Measurements from ENCODE around the gene TRNAU1AP. TPM values are rescaled to one million over a fixed set of nuclear protein-coding genes. Genes with fewer than 3 reads are reported as not detected.
"Not testable (repeated sequence)": the region's sequence is repeated elsewhere in the genome, so short reads cannot be mapped to it uniquely, and the experiment has no call there.

The TRNAU1AP gene
- total RNA-seq, 1 experiment from 2014 or later, result 32.6 TPM

DNA sequence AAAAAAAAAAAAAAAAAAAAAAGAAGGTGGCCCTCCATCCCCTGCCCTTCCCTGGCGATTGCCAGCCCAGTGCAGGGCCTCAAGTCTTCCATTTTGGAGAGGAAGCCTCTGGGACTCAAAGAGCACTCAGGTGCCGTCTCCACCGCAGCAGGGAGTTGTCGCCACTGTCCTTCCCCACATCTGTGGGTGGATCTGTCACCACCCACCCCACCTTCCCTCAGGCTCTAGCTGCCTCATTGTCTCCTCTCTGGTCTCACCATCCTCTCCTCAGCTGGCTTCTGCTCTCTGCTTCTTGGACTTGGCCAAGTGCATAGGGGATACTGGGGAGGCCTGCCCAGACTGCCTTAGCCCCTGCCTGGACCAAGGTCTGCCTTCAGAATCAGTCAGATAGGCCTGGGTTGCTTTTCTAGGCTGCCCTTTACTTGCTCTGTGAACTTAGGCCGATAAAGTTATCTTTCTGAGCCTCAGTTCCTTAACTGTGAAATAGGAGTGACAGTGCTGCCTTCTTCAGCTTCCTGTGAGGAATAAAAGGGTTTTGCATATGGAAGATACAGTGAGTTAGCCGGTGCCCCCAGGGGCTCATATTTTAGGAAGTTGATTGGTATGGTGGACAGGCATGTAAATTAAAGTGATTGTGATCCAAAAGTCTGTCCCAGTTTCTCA is 31.3 kb upstream of the TRNAU1AP start:
- DNase-seq (ENCODE audit: low read depth), result no peak

DNA sequence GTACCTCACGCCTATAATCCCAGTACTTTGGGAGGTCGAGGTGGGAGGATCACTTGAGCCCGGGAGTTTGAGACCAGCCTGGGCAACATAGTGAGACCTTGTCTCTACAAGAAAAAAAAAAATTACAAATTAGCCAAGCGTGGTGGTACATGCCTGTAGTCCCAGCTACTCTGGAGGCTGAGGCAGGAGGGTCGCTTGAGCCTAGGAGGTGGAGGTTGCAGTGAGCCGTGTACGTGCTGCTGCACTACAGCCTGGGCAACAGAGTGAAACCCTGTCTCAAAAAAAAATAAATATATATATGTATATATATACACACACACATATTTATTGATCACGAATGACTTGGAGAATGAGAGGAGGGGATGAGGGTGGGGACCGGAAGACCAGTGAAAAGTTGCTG is 30.3 kb upstream of the TRNAU1AP start:
- DNase-seq (ENCODE audit: low read depth), result not testable (repeated sequence)

DNA sequence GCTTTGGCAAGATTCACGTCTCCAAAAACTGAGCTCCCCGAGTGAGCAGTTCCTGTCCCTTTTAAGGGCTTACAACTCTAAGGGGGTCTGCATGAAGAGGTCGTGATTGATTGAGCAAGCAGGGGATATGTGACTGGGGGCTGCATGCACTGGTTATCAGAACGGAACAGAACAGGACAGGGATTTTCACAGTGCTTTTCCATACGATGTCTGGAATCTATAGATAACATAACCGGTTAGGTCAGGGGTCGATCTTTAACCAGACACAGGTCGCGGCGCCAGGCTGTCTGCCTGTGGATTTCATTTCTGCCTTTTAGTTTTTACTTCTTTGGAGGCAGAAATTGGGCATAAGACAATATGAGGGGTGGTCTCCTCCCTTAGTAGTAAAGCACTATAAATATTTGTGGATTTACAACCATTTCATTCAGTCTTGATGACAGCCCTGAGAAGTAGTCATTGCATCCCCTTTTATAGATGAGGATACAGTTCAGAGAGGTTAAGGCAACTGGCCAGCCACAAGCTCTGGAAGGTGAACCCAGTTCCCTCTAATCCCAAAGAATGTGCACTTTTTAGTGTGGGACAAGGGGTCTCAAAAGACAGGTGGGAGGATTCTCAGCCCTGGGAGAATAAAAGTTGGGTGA is 27.8 kb upstream of the TRNAU1AP start:
- not testable (repeated sequence) for DNase-seq (ENCODE audit: low read depth)

DNA sequence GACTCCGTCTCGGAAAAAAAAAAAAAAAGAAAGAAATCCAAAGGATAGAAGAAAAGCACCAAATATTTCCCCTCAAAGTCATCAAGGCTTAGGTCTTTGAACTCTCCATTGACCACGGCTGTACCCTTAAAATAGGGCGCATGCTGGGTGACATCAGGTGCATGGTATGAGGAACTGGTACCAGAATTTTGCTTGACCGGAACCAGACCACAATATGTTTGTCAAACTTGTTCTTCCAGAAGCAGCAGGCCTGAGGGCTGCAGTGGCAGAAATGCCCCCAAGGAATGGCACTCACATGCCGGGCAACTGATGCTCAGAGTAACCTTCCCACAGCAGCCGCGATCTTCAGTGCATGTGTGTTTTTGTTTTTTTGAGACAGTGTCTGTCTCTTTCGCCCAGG is 26.0 kb upstream of the TRNAU1AP start:
- peak; percentile 90 for DNase-seq (ENCODE audit: low read depth)

DNA sequence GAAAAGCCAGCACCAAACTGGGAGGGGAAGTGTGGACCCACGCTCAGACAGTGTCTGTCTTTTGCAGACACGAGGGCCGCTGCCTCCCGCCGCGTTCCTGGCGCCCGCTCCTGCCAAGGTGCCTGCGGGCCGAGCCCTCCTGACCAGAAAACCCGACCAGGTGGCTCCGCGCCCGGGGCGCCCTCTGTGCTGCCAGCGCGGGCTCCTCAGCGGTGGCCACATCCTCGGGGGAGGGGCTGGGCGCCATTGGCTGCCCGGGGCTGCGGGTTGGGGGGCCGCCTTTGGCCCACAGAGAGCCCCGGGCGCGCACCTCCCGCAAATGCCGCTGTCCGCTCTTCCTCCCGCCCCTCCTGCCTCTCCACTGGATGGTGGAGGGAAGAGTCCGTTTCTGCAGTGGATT is 22.4 kb upstream of the TRNAU1AP start:
- no peak for DNase-seq (ENCODE audit: low read depth)

DNA sequence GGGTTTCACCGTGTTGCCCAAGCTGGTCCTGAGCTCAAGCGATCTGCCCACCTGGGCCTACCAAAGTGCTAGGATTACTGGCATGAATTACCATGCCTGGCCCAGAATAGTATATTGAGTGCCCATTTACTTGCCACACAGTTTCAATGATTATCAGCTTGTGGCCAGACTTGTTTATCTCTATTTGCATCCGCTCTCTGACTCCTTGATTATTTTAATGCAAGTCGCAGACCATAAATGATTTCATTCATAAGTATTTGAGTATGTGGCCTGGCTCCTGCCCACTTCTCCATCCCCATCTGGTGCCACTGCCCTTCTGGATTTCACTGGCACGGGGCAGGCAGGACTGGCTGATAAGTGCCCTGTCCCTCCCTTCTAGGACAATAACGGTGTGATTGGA is 18.2 kb upstream of the TRNAU1AP start:
- no peak for DNase-seq (ENCODE audit: low read depth)

DNA sequence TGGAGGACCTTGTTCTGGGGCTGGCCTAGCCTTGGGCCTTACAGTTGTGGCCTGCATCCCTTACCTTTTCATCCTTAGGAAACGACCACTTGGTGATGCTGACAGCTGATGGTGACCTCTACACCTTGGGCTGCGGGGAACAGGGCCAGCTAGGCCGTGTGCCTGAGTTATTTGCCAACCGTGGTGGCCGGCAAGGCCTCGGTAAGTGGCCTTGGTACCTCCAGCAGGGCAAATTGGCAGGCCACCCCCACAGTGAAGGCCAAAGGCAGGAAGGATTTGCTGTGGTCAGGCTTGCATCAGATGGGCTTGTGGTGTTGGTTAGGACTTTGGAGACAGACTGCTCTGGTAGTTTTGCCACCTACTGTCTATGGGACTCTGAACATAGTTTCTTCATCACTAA is 17.7 kb upstream of the TRNAU1AP start:
- DNase-seq (ENCODE audit: low read depth), result no peak

DNA sequence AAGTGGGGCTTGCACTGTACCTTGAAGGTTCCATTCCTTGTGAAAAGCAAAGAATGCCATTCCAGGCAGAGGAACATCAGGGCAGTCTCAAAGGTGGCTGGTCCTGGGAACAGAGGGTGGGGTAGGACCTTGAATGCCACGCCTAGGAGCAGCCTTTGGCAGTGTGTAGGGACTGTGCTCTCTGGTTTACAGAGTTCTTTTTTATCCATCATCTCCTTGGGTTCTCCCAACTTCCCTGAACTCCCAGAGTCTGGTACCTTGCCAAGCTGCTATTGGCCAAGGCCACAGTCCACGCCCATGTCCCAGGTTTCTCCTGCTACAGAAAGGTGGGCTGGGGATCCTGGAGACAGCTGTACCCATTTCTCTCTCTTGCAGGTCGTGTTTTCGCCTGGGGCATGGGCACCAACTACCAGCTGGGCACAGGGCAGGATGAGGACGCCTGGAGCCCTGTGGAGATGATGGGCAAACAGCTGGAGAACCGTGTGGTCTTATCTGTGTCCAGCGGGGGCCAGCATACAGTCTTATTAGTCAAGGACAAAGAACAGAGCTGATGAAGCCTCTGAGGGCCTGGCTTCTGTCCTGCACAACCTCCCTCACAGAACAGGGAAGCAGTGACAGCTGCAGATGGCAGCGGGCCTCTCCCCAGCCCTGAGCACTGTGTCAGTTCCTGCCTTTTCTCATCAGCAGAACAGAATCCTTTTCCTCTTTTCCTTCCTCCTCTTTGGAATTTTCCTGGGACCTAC is 15.3 kb upstream of the TRNAU1AP start:
- DNase-seq (ENCODE audit: low read depth), result no peak

DNA sequence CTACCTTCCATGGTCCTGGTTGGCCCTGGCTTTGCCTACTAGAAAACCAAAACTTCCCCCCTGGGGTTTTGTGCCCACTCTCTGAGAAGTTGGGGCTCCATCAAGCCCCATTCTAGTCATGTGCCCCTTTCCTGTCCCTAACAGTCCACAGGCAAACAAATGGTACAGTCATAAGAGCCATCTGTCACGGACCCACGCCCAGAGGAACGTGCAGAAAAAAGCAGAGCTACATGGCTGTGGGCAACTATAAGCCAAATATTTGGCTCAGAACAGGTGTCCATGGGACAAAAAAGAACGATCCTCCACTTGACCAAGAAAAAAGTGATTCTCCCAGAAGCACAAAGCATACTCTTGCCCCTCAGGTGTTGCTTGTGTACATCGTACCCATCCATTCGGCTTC is 14.6 kb upstream of the TRNAU1AP start:
- no peak for DNase-seq (ENCODE audit: low read depth)

DNA sequence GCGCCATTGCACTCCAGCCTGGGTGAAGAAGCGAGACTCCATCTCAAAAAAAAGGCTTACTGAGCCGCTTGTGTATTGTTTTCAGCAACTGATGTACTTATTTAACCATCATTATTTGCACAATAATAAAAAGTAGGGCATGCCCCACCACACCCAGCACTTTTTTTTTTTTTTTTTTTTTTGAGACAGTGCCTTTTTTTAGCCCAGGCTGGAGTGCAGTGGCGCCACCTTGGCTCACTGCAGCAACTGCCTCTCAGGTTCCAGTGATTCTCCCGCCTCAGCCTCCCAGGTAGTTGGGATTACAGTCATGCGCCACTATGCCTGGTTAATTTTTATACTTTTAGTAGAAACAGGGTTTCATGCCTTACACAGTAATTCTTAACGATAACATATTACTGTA is 12.2 kb upstream of the TRNAU1AP start:
- peak; percentile 26 for DNase-seq (ENCODE audit: low read depth)

DNA sequence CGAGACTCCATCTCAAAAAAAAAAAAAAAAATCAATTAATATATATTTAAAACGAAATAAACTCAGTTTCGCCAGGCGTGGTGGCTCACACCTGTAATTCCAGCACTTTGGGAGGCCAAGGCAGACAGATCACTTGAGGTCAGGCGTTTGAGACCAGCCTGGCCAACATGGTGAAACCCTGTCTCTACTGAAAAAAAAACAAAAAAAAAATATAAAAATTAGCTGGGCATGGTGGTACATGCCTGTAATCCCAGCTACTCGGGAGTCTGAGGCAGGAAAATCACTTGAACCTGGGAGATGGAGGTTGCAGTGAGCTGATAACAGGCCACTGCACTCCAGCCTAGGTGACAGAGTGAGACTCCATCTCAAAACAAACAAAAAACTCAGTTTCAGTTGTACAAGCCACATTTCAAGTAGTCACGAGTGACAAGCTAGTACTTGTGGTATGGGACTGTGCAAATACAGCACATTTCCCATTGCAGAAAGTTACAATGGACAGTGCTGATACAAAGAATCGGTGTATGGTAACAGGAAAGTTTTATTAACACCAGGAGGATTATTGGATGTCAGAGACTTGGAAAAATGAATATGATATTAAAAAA is 11.4 kb upstream of the TRNAU1AP start:
- DNase-seq (ENCODE audit: low read depth), result not testable (repeated sequence)

DNA sequence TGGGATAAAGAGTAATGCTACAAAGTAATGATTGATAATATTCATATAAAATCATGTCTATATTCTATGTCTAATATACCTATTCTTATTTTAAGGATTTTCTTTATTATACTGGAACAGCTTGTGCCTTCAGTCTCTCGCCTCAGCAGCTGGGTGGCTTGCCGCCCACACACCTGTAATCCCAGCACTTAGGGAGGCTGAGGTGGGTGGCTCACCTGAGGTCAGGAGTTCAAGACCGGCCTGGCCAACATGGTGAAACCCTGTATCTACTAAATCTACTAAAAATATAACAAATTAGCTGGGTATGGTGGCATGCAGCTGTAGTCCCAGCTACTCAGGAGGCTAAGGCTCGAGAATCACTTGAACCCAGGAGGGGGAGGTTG is 7.6 kb upstream of the TRNAU1AP start:
- no peak for DNase-seq (ENCODE audit: low read depth)

DNA sequence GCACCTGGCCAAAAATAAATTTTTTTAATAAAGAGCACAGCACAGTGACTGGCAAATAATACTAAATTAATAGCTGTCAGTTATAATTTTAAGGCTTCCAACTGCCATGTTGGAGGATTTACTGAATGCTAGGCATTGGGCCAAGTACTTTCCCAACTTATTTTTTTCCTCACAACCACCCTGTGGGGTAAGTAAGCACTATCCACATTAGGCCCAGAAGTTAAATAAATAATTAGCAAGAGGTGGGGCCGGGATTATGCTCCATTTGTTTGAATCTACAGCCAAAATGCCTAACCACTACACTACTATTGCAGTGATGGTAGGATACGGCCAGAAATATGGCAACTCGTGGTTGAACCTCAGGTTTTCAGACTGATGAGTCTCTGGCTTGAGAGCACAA is 4.6 kb upstream of the TRNAU1AP start:
- peak; percentile 18 for DNase-seq (ENCODE audit: low read depth)

DNA sequence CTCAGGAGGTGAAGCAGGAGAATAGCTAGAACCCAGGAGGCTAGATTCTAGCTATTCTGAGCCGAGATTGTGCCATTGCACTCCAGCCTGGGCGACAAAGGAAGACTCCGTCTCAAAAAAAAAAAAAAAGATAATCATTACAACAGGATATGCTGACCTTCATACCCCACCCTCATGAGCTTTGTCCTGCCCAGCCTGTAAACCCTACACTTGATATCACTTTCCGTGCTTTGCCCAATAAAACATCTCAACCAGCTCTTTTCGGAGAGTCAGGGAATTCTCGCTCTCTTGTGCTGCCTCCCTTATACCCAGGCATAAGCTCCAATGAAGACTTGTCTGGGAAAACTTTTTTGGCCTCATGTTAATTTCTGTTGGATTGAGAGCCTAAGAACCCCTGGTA is 1.5 kb upstream of the TRNAU1AP start:
- DNase-seq (ENCODE audit: low read depth), result no peak

DNA sequence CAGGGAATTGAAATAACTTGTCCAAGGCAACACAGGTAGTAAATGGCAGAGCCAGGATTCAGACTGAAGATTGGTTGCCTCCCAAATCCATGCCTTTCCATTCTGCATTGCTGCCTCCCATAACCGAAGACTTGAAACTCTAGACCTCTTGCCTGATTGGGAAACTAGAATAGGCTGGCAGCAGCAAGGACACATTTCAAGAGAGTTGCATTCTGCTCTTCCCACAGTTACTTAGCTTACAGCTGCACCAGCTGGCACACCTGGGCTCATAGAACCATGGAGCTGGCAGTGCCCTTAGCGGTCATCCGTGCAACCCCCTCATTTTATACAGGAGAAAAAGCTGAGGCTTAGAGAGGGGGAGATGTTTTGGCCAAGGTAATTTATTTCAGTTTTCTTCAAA is 8.0 kb downstream of the TRNAU1AP start:
- DNase-seq (ENCODE audit: low read depth), result no peak

DNA sequence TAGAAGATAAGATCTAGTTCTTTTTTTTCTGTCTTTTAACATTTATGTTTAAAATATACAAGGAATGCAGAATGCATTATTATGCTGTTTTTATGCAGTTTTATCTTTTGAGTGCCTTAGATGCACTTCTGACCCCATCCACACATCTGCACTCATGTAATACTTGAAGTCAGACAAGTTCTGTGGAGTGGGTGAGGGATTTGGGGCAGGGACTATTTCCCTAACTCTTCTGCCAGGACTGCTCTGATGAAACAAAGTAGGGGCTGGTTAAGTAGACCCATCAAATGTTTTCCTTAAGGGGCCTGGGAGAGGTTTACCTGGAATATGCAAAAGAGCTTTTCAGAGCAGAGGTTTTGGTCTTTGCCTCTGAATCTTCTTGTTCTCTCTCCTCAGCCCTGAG is 11.4 kb downstream of the TRNAU1AP start:
- DNase-seq (ENCODE audit: low read depth), result no peak

DNA sequence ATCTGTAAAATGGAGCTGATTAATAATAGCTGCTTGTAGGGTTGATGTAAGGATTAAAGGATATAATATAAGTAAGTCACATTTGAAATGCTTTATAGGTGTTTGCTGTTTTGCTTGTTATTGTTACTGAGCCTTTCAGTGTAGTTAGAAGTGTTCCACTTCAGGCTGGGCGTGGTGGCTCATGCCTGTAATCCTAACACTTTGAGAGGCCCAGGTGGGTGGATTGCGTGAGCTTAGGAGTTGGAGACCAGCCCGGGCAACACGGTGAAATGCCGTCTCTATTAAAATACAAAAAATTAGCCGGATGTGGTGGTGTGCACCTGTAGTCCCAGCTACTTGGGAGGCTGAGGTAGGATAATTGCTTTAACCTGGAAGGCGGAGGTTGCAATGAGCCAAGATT is 12.2 kb downstream of the TRNAU1AP start:
- no peak for DNase-seq (ENCODE audit: low read depth)

DNA sequence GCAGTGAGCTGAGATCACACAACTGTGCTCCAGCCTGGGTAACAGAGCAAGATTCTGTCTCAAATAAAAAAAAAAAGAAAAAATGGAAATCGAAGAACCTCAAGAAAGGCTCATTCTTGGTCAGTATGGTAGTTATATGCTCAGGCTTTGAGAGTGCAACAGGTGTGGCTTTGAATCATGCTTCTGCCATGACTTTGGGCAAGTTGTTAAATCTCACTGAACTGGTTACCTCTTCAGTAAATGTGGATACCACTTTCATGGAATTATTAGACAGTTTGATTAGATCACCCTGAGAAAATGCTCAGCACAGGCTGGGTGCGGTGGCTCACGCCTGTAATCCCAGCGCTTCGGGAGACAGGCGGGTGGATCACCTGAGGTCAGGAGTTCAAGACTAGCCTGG is 12.8 kb downstream of the TRNAU1AP start:
- DNase-seq (ENCODE audit: low read depth), result no peak

DNA sequence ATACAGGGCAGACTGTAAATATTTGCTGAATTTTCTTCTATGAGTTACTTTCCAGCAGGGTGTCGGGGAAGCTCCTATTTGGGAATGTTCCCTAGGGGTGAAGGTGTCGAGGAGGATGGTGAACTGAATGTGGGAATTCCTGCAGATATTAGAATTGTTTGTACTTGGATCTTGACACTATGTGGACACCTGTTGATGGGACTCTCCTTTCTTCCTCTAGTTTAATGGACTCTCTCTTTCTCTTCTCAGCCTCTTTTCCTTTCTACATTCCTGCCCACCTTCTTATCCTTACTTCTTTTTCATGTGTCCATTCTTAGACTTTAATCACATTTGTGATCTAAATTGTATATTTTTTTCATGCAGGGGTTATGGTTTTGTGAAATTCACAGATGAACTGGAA is 14.0 kb downstream of the TRNAU1AP start:
- no peak for DNase-seq (ENCODE audit: low read depth)

DNA sequence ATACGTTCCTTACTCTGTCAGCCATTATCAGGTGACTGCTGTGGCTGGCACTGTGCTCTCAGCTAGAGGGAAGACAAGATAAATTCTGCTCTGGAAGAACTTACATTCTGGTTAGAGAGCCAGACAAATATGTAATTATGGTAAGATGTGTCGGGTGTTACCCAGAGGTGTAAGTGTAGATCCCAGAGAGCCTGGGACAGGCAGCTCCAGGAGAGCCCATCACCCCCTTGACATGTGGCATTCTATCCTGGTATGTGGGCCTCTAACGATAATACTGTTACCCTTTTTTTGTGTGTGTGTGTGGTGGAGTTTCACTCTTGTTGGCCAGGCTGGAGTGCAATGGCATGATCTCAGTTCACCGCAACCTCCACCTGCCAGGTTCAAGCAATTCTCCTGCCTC is 19.0 kb downstream of the TRNAU1AP start:
- DNase-seq (ENCODE audit: low read depth), result no peak

DNA sequence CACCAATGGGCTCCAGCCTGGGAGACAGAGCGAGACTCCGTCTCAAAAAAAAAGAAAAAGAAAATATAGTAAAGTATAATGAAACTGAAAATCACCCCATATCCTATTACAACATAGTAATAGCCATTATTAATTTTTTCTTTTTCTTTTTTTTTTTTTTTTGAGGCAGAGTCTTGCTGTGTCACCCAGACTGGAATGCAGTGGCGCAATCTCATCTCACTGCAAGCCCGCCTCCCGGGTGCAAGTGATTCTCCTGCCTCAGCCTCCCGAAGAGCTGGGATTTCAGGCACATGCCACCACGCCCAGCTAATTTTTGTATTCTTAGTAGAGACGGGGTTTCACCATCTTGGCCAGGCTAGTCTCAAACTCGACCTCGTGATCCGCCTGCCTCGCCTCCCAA is 20.0 kb downstream of the TRNAU1AP start:
- peak; percentile 29 for DNase-seq (ENCODE audit: low read depth)

DNA sequence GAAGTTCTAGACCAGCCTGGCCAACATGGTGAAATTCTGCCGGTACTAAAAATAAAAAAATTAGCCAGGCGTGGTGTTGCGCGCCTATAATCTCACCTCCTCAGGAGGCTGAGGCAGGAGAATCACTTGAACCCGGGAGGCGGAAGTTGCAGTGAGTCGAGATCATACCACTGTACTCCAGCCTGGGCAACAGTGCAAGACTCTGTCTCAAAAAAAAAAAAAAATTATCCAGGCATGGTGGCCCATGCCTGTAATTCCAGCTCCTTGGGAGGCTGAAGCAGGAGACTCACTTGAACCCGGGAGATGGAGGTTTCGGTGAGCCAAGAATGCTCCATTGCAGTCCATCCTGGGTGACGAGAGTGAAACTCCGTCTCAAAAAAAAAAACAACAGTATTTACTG is 20.7 kb downstream of the TRNAU1AP start:
- DNase-seq (ENCODE audit: low read depth), result no peak

Measured in M059J (cell line).